DND-41 (cell line): ENCODE measurements around the gene SPRTN.

ENCODE experiments used
- CTCF ChIP-seq: IDR thresholded peaks from 2 replicates; pipeline ENCODE4 v1.5.1; 2012; ENCODE audit warnings: borderline replicate concordance, low read length, moderate library complexity, mild to moderate bottlenecking; ENCODE audit not compliant: poor library complexity, severe bottlenecking; ENCODE audit errors: extremely low read depth
- EZH2 ChIP-seq: IDR thresholded peaks from 3 replicates; pipeline ENCODE4 v1.6.1; 2012; ENCODE audit warnings: borderline replicate concordance, low read depth, mild to moderate bottlenecking, moderate library complexity, low read length, inconsistent platforms; ENCODE audit not compliant: severe bottlenecking

DNA sequence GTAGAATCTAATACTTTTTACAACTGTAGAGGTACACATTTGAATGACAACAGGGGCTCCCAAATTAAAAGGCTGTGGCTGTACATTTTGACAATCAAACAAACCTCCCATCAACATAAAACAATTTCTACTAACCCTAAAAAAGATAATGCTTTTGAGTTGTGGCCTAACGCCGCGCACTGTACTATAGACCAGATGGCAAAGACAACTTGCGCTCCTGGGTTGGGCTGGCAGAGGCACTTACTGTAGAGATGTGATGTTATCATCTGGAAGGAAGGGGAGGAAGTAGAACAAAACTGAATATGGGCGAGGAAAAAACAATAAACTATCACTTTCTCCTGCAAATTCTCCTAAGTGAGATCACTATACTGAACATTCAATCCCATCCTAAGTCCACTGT lies 26.1 kb downstream of the SPRTN start:
- TF ChIP-seq CTCF (no peak), EZH2 (no peak)
